ENCODE measurements around the gene C11orf24. TPM values are rescaled to one million over a fixed set of nuclear protein-coding genes. Genes with fewer than 3 reads are reported as not detected.

The C11orf24 gene
- total RNA-seq, 2 donors from 2014 or later = 55.3 to 66.6 TPM

DNA sequence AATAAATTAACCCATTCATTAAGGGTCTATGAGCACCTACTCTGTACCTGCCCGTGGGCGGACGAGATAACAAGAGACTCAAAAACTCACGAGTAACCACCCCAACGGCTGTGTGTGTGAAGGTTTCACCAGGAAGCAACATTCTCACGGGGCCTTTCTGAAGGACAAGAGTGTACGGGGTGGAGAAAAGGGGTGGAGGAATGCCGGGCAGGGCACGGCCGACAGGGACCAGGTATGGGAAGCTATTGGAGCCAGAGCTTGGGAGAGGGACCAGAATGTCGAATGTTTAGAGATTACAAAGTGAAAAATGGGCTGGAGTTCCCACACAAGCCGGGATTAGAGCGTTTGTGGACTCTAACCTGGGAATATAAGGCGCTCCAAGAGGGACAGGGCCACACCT, 60.2 kb downstream of the C11orf24 start:
- TF ChIP-seq, protein P1, sequence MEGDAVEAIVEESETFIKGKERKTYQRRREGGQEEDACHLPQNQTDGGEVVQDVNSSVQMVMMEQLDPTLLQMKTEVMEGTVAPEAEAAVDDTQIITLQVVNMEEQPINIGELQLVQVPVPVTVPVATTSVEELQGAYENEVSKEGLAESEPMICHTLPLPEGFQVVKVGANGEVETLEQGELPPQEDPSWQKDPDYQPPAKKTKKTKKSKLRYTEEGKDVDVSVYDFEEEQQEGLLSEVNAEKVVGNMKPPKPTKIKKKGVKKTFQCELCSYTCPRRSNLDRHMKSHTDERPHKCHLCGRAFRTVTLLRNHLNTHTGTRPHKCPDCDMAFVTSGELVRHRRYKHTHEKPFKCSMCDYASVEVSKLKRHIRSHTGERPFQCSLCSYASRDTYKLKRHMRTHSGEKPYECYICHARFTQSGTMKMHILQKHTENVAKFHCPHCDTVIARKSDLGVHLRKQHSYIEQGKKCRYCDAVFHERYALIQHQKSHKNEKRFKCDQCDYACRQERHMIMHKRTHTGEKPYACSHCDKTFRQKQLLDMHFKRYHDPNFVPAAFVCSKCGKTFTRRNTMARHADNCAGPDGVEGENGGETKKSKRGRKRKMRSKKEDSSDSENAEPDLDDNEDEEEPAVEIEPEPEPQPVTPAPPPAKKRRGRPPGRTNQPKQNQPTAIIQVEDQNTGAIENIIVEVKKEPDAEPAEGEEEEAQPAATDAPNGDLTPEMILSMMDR (IDR thresholded peaks at IDR 0.05) = no peak
- peak; percentile 74 for DNase-seq
- Histone ChIP-seq H3K4me1 (peaks cover 16% of the 10 kb centered on the region), H3K9me3 (no peaks in the 10 kb centered on the region), H3K4me3 (peak overlapping the region; percentile 82), H3K9ac (ENCODE audit: low read depth in 2 of 2, low read length in 2 of 2) (peak overlapping the region in 1 of 2 donors; percentile 79), H3K27ac (peak overlapping the region; percentile 93), H3K36me3 (no peaks in the 10 kb centered on the region), H3K27me3 (no peaks in the 10 kb centered on the region)
- intact Hi-C loops (cut with DNase I) = no loop called here

Other genes starting within 250 kb of the C11orf24 start
- gene NDUFS8, start 241.3 kb downstream of the C11orf24 start, total RNA-seq = 100 to 1,000 TPM; 149 to 247 TPM
- gene TCIRG1, start 232.9 kb downstream of the C11orf24 start, total RNA-seq = 100 to 1,000 TPM; 133 to 246 TPM
- gene CHKA, start 150.6 kb downstream of the C11orf24 start, total RNA-seq = 10 to 100 TPM; 50.1 to 83.7 TPM
- gene KMT5B, start 58.7 kb downstream of the C11orf24 start, total RNA-seq = 10 to 100 TPM; 42.6 to 59.1 TPM
- 100 to 1,000 TPM in 1 of 2 donors, 10 to 100 TPM in 1; 81.0 to 110 TPM for gene LRP5, start 40.6 kb upstream of the C11orf24 start, total RNA-seq
- 100 to 1,000 TPM in 1 of 2 donors, 10 to 100 TPM in 1; 95.0 to 103 TPM for gene PPP6R3, start 188.8 kb upstream of the C11orf24 start, total RNA-seq

Measured in colonic mucosa (tissue), 4 donors.